Immature natural killer cell (primary cell): ENCODE data around the gene TBC1D8. TPM values are rescaled to one million over a fixed set of nuclear protein-coding genes. Genes with fewer than 3 reads are reported as not detected.

Source experiments
- DNase-seq, 3 donors: peaks; one replicate each; pipeline ENCODE4 v3.0.0; 2022; ENCODE audit warnings: mixed read lengths in 1 of 3
- H3K27ac Mint-ChIP-seq, 6 donors: one replicate each; pipeline ENCODE4 v1.8.0; 2020; ENCODE audit warnings: mixed read lengths in 6 of 6, mild to moderate bottlenecking in 5 of 6, inconsistent platforms in 4 of 6, moderate library complexity in 3 of 6
- H3K27me3 Mint-ChIP-seq, 3 donors: one replicate each; pipeline ENCODE4 v1.8.0; 2020 to 2021; ENCODE audit warnings: low read depth in 3 of 3, mild to moderate bottlenecking in 3 of 3, mixed read lengths in 3 of 3, moderate library complexity in 3 of 3, inconsistent platforms in 1 of 3
- H3K36me3 Mint-ChIP-seq, 3 donors: one replicate each; pipeline ENCODE4 v1.8.0; 2020; ENCODE audit warnings: mixed read lengths in 3 of 3, inconsistent platforms in 2 of 3, mild to moderate bottlenecking in 2 of 3
- H3K4me1 Mint-ChIP-seq, 2 donors: one replicate each; pipeline ENCODE4 v1.8.0; 2020; ENCODE audit warnings: inconsistent platforms in 2 of 2, mild to moderate bottlenecking in 2 of 2, mixed read lengths in 2 of 2, moderate library complexity in 1 of 2
- H3K4me3 Mint-ChIP-seq, 5 donors: one replicate each; pipeline ENCODE4 v1.8.0; 2020; ENCODE audit warnings: mild to moderate bottlenecking in 5 of 5, mixed read lengths in 5 of 5, inconsistent platforms in 3 of 5, moderate library complexity in 3 of 5
- H3K9me3 Mint-ChIP-seq, 6 donors: one replicate each; pipeline ENCODE4 v1.8.0; 2020; ENCODE audit warnings: mild to moderate bottlenecking in 6 of 6, mixed read lengths in 6 of 6, inconsistent platforms in 4 of 6, moderate library complexity in 3 of 6
- polyA plus RNA-seq, 3 donors: library from polyadenylated mRNA; unstranded; fragments of 300-500 nt; fragmentation: Illumina TruSeq; gene quantifications; one replicate each; pipeline ENCODE4 v1.2.3, GENCODE V29; 2021

The TBC1D8 gene
- polyA plus RNA-seq, 3 donors from 2014 or later: 0.17 to 0.64 TPM; not detected in 1

DNA sequence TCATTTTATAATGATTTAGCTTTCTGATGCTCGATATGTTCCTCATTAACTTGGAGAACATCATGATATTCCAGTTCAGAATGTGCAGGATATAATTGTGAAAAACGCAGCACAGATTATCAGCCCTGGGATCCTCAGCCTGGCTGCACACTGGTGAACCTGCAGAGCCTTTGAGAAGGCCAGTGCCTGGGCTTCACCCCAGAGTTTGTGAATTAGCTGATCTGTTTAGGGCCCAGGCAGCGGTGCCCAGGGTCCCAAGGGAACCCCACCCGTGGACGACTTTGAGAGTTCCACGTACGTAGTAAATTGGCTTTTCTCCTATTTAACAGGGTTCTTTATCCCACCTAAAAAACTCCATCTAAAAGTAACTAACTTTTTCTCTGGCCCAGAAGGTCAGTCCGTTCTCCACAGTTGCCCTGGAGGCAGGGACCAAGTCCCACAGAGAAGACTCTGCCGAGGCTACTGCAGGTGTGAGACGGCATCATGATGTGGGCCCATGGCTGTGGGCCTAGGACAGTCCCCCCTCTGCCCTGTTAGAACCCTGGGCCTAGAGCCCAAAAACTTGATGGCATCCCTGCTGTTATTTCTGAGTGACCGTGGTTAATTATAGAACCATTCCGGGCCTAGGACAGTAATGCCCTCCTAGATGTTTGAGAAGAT, 188.7 kb downstream of the TBC1D8 start:
- no peak overlapping the region for H3K27ac Mint-ChIP-seq
- H3K27me3 Mint-ChIP-seq: peaks cover 0 to 8% (median 4%) of the 10 kb centered on the region in 3 donors
- H3K4me1 Mint-ChIP-seq: no peaks in the 10 kb centered on the region
- no peak for DNase-seq
- no peaks in the 10 kb centered on the region for H3K9me3 Mint-ChIP-seq
- no peak overlapping the region for H3K4me3 Mint-ChIP-seq
- H3K36me3 Mint-ChIP-seq: no peaks in the 10 kb centered on the region

DNA sequence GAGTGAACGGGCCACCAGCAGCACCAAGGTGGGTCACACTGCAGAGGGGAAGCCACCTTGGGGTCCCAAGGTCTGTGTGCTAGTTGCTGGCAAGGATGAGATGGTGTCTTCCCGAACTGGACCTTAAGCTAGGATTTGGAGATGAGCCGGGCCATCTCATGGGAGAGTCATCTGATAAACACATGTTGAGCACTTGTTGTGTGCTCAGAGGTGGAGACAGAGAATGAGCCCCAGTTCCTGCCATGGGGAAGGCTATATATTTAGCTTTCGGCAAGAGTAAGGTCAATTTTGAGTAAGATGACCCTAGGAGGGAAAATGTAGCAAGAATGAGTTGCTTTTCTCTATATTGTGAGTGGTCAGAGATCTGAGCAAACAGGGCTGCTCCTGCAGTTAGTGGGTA, 190.5 kb downstream of the TBC1D8 start:
- peaks cover 1 to 4% (median 2%) of the 10 kb centered on the region in 3 donors for H3K27me3 Mint-ChIP-seq
- no peak overlapping the region for H3K27ac Mint-ChIP-seq
- DNase-seq: no peak
- no peaks in the 10 kb centered on the region for H3K4me1 Mint-ChIP-seq
- no peaks in the 10 kb centered on the region for H3K9me3 Mint-ChIP-seq
- no peaks in the 10 kb centered on the region for H3K36me3 Mint-ChIP-seq
- H3K4me3 Mint-ChIP-seq: no peak overlapping the region

DNA sequence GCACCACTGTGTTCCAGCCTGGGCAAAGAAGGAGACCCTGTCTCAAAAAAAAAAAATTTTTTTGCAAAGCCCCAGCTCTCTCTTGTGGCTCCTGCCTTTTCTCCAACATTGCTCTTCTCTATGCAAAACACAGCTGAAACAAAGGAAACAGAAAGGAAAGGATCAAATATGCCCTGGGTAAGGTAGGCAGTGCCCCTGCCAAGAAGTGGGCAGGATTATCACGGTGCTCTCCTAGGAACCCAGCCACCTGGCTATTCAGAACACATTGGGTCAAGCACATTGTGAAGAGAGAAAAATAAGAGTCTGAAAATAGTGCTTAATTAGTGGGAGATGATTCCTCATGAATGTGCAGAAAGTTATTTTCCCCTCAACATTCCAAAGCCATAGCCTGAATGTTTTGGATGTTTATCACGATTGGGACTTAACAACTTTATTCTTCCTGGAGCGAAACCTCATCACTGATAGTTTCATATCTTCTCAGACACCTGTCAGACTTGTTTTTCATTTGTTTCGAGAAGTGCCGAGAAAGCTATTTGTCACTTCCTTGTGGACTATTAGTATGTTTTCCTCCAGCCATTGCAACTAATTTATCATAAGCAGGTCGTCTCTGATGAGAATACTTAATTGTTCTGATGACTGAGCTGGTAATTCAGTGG, 191.8 kb downstream of the TBC1D8 start:
- Mint-ChIP-seq H3K27me3 (peaks cover 1 to 4% (median 2%) of the 10 kb centered on the region in 3 donors), H3K9me3 (no peaks in the 10 kb centered on the region), H3K4me1 (no peaks in the 10 kb centered on the region), H3K4me3 (no peak overlapping the region), H3K27ac (no peak overlapping the region), H3K36me3 (no peaks in the 10 kb centered on the region)
- no peak for DNase-seq

DNA sequence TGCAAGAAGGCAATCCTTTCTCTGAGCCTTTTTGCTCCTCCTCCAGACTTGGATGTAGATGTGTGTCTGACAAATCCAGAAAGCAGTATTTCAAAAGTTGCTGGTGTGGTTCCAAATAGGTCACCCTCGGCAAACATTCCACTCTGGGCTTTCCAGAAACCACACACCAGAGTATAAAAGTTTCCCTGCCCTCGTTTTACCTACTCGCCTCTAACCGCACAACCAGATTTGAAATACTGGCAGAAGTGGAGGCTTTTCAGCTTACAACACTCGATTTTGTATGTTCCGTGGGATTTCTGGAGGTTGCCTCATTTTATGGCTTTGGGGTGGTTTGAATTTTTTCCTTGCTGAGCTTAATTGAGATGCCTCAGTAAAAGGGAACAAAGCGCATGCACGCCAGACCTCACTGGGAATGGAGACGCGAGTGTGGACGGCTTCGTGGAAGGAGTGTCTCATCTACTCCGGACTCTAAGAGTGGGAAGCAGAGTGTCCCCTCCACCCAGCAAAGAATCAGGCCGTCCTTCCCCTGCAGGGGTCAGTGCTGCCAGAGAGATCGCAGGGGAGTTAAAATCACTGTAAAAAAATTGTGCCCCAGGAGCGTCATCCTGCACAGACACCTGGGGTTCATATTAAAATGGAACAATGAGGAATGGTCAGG, 193.1 kb downstream of the TBC1D8 start:
- Mint-ChIP-seq H3K27ac (no peak overlapping the region), H3K4me3 (no peak overlapping the region), H3K9me3 (peaks cover 0 to 2% (median 0%) of the 10 kb centered on the region in 6 donors), H3K36me3 (no peaks in the 10 kb centered on the region), H3K27me3 (peaks cover 1 to 4% (median 2%) of the 10 kb centered on the region in 3 donors), H3K4me1 (no peaks in the 10 kb centered on the region)
- no peak for DNase-seq

Other genes starting within 250 kb of the TBC1D8 start
- 1,000 to 10,000 TPM; 2,160 to 4,376 (median 2,775) TPM for gene RPL31, start 149.1 kb downstream of the TBC1D8 start, polyA plus RNA-seq
- 10 to 100 TPM; 37.0 to 56.9 (median 39.3) TPM for gene CNOT11, start 101.5 kb upstream of the TBC1D8 start, polyA plus RNA-seq
- 10 to 100 TPM; 45.5 to 79.9 (median 50.9) TPM for gene RNF149, start 157.3 kb upstream of the TBC1D8 start, polyA plus RNA-seq
- gene CREG2, start 236.1 kb upstream of the TBC1D8 start, polyA plus RNA-seq: not detected